ENCODE measurements around the gene RBBP8NL.

RBBP8NL gene

GRCh38 chr20:62404761-62405107 lies 22.6 kb downstream of the RBBP8NL start:
- no peak for DNase-seq (ENCODE audit: low read depth)
- in situ Hi-C loops (cut with HindIII; ENCODE audit: low sequenced_read_pairs), result no loop called here
- no peak for TF ChIP-seq CTCF (IDR thresholded peaks at IDR 0.05; ENCODE audit: low read depth, low read length, missing control alignments)
- H3K4me3 ChIP-seq (ENCODE audit: low read depth, low read length), result no peak overlapping the region

GRCh38 chr20:62404112-62404665 lies 23.1 kb downstream of the RBBP8NL start:
- H3K4me3 ChIP-seq (ENCODE audit: low read depth, low read length), result no peak overlapping the region
- in situ Hi-C loops (cut with HindIII; ENCODE audit: low sequenced_read_pairs), result no loop called here
- no peak for DNase-seq (ENCODE audit: low read depth)
- TF ChIP-seq CTCF (IDR thresholded peaks at IDR 0.05; ENCODE audit: low read depth, low read length, missing control alignments), result no peak

- no peak overlapping the region for H3K4me3 ChIP-seq (ENCODE audit: low read depth, low read length)
- no peak for DNase-seq (ENCODE audit: low read depth)
- no peak for TF ChIP-seq CTCF (IDR thresholded peaks at IDR 0.05; ENCODE audit: low read depth, low read length, missing control alignments)
- in situ Hi-C loops (cut with HindIII; ENCODE audit: low sequenced_read_pairs), result no loop called here
Measured at GRCh38 chr20:62403331-62403730, 24.0 kb downstream of the RBBP8NL start.

GRCh38 chr20:62402456-62403150 lies 24.7 kb downstream of the RBBP8NL start:
- in situ Hi-C loops (cut with HindIII; ENCODE audit: low sequenced_read_pairs), result no loop called here
- DNase-seq (ENCODE audit: low read depth), result no peak
- TF ChIP-seq CTCF (IDR thresholded peaks at IDR 0.05; ENCODE audit: low read depth, low read length, missing control alignments), result no peak
- H3K4me3 ChIP-seq (ENCODE audit: low read depth, low read length), result no peak overlapping the region

- no peak overlapping the region for H3K4me3 ChIP-seq (ENCODE audit: low read depth, low read length)
- TF ChIP-seq CTCF (IDR thresholded peaks at IDR 0.05; ENCODE audit: low read depth, low read length, missing control alignments), result no peak
- in situ Hi-C loops (cut with HindIII; ENCODE audit: low sequenced_read_pairs), result no loop called here
- no peak for DNase-seq (ENCODE audit: low read depth)
Measured at GRCh38 chr20:62401331-62401779, 26.0 kb downstream of the RBBP8NL start.

- DNase-seq (ENCODE audit: low read depth), result no peak
- no peak for TF ChIP-seq CTCF (IDR thresholded peaks at IDR 0.05; ENCODE audit: low read depth, low read length, missing control alignments)
- H3K4me3 ChIP-seq (ENCODE audit: low read depth, low read length), result no peak overlapping the region
- in situ Hi-C loops (cut with HindIII; ENCODE audit: low sequenced_read_pairs), result no loop called here
Measured at GRCh38 chr20:62400541-62400940, 26.8 kb downstream of the RBBP8NL start.
